Islet of Langerhans (tissue), 1 donor: ENCODE data around the gene LITAF.

Experiments
- FAIRE-seq: peaks from one replicate; lab custom pipeline; 2011; peaks lifted over from hg19 to GRCh38; lab: Jason Lieb, UNC

Gene LITAF

GRCh38 chr16:11586856-11587642 is at the start of gene LITAF:
Gene LITAF, minus strand, starts transcription at chr16:11586919. Its CDS starts 30,189 bp downstream, at chr16:11556730.
- no peak for FAIRE-seq

DNA sequence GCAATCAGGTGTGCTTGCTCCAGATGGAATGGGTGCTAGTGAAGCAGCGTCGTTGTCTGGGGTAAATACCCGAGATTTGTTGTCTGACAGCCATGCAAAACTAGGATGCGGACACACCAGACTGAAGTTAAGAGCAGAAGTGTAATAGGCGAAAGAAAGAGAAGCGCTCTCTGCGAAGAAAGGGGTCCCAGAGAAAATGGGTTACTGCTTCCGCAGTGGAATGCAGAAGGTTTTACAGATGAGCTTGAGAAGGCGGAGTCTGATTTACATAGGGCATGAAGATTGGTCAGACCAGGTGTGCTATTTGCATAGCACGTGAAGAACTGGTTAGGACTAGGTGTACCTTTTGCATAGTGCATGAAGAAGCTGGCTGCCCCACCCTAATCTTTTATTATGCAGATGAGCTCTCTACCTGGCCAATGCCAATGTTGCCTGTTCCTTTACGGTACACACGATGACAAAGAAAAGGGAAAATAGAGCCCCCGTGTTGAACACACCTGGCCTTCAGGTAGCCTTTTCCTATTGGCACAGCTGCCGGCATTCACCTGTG is 49.5 kb upstream of the LITAF start:
- no peak for FAIRE-seq

DNA sequence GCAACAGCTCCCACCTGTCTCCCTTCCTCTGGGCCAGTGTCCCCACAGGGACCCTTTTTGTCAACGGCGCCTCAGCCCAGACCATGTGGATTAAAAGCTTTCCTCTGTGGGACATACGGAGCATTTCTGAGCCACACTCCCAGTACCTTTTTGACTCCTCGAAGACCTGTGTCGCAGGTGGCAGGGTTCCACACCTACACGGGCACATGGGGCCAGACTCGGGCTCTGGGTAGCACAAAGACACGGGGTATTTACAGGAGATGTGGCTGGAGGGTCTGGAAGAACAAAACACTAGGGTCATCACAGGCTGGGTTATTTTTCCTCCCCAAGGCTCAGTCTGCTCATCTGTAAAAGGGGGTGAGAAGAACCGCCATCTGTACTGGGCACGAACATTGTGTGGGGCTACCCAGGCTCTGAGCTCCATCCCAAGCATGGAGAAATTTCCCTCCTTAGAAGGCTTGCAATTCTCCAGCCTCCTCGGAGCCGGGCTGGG is 49.0 kb upstream of the LITAF start:
- no peak for FAIRE-seq

- FAIRE-seq: no peak
Measured at GRCh38 chr16:11635113-11635652, 48.5 kb upstream of the LITAF start.

GRCh38 chr16:11634312-11634711 is 47.6 kb upstream of the LITAF start:
- FAIRE-seq: no peak

- FAIRE-seq: no peak
Measured at GRCh38 chr16:11633113-11633512, 46.4 kb upstream of the LITAF start.

GRCh38 chr16:11632455-11632939 is 45.8 kb upstream of the LITAF start:
- no peak for FAIRE-seq

DNA sequence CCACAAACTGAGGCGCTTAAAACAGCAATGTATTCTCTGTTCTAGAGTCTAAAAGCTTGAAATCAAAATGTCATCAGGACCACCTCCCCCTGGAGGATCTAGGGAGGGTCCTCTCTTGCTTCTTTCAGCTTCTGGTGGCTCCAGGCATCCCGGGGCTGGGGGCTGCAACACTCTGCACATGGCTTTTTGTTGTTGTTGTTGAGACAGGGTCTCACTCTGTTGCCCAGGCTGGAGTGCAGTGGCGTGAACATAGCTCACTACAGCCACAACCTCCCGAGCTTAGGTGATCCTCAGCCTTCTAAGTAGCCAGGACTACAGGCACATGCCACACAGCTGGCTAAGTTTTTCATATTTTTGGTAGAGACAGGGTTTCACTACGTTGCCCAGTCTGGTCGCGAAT is 44.5 kb upstream of the LITAF start:
- FAIRE-seq: no peak

DNA sequence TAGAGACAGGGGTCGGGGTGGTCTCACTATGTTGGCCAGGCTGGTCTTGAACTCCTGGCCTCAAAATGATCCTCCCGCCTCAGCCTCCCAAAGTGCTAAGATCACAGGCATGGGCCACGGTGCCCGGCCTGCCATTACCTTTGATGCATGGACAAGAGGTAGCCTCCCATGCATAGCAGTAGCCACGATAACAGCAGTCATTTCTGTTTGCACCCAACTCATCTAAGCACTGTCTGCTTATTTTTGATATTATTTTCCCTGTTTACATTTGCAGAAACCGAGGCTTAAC is 44.0 kb upstream of the LITAF start:
- no peak for FAIRE-seq

DNA sequence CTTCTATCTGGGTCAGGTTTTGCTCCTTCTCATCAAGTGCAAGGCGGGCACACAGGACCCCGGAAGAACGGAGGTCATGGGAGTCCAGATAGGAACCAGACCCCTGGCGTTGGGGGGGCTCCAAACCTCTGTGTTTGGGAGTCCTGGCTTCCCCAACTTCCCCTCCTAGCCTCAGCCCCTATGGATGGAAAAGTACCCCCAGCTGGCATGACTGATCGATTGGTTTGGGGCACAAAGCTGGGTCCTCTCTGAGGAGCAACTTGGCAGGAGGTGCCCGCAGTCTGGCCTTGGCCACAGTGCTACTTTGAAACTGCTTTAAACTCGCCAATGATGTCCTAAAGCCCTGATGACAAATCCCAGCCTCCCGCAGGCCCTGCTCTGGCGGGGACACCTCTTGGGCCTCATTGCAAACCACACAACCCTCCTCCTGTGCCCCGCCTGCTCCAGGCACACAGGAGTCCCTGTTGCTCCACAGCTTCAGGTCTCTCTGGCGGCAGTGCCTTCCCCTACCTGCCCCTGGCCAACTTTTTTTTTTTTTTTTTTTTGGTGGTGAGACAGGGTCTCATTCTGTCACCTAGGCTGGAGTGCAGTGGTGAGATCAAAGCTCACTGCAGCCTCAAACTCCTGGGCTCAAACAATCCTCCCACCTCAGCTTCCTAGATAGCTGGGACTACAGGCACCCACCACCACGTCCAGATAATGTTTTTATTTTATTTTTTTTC is 43.5 kb upstream of the LITAF start:
- FAIRE-seq: no peak

DNA sequence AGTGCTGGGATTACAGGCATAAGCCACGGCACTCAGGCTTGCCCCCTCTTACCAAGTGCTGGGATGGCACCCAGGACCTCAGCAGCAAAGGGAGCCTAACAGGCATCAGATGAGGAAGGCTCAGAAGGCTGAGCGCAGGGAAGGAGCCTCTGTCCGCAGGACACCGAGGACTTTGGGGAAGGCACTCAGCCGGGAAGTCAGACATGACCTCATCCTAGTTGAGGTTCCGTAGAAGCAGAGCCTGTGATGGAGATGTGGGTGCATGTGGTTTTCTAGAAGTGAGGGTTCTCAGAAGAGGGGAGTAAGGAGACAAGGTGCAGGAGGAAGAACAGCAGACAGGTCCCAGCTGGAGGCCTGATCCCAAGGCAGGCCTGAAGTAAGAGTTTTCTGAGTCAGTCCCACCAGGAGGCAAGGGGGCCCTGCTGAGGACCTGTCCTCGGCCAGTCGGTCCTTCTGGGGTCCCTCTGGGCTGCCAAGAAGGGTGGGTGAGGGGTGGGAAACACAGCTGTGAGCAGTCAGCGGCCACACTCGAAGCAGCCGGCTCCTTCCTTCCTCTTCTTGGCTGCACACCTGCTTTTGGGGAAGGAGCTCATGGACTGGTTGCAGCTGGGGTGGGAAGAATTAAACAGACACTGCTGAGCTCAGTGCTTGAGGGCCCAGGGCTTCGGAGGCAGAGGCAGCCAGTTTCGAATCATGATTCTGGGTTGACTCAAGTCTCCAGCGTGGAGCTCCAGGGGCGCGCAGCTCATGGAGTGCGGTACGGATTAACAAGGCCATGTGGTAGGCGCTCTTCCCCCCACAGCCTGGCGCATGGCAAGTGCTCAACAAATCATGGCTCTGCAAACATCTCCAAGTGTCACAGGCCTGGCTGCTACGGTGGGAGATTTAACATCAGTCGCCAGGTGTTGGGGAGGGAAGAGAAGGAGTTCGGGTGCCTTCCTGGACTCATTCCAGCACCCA is 42.6 kb upstream of the LITAF start:
- FAIRE-seq: no peak

DNA sequence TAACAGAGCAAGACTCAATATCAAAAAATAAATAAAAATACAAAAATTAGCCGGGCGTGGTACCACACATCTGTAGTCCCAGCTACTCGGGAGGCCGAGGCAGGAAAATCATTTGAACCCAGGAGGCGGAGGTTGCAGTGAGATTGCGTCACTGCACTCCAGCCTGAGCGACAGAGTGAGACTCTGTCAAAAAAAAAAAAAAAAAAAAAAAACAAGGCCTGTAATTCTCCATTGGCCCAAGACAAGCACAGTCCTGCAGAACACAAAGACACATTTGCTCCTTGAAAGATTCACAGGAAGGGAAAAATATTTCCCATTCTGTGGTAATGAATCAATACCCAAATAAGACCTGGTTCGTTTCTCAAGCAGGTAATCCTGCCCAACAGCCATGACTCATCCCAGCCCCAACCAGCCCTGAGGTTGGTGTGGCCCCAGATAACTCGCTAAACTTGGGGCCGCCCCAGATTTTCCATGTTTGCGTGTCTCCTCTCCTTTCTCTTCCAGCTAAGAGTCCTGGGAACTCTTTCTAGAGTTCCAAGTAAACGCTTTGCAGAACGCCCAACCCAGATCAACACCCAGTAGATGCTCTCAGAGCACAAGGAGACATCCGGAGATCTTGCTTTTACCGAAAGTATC is 41.2 kb upstream of the LITAF start:
- no peak for FAIRE-seq

- no peak for FAIRE-seq
Measured at GRCh38 chr16:11627292-11627663, 40.6 kb upstream of the LITAF start.

DNA sequence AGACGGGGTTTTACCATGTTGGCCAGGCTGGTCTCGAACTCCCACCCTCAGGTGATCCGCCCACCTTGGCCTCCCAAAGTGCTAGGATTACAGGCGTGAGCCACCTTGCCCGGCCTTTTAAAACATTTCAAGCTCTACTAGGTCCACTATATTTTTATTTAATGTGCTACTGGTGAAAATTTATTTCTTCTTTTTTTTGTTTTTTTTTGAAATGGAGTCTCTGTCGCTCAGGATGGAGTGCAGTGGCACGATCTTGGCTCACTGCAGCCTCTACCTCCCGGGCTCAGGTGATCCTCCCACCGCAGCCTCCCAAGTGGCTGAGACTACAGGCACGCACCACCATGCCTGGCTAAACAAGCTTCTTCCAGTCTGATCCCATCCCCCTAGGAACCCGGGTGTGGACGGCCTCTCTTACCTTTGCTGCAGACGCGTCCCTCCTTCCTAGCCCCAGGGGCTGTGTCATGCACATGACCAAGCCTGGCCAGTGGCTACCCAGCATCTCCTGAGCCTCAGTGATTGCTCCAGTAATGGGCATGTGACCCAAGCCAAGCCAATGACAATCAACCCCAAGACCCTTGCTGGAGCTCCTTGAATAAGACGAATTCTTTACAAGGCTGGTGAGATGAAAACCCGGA is 40.1 kb upstream of the LITAF start:
- FAIRE-seq: no peak

DNA sequence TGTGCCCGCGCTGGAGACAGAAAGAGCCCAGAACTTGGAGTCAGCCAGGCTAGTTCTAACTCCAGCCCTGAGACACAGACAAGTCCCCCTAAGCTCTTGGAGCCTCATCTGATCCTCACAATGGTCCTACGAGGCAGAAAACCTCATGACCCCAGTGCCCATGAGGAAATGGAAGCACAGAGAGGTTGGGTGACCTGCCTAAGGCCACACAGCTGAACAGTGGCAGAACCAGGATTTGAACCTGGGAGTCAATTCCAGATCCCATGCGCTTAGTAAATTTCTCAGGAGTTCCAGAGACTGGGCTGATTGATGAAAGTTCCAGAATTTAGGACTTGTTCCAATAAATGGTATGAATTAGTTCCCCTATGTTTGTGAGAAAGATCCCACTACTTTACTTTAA is 39.0 kb upstream of the LITAF start:
- FAIRE-seq: no peak

GRCh38 chr16:11624636-11625607 is 38.2 kb upstream of the LITAF start:
- FAIRE-seq: no peak

DNA sequence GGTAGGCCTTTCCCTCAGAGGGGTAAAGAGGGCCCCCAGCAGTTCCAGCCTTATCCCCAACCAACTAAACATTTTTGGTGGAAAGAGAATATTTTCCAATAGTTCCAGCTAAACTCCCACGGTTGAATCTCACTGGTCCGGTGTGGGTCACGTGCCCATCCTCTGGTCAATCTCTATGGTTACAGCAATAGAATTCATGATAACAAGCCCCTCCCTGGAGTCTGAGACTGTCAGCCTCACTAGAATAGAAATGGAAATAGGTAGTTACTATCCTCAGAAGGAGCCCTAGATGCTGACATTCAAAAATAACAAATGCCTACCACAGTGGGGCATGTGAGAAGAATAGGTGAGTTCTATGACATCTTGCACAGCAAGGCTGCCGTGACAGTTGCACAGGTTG is 37.5 kb upstream of the LITAF start:
- FAIRE-seq: no peak

DNA sequence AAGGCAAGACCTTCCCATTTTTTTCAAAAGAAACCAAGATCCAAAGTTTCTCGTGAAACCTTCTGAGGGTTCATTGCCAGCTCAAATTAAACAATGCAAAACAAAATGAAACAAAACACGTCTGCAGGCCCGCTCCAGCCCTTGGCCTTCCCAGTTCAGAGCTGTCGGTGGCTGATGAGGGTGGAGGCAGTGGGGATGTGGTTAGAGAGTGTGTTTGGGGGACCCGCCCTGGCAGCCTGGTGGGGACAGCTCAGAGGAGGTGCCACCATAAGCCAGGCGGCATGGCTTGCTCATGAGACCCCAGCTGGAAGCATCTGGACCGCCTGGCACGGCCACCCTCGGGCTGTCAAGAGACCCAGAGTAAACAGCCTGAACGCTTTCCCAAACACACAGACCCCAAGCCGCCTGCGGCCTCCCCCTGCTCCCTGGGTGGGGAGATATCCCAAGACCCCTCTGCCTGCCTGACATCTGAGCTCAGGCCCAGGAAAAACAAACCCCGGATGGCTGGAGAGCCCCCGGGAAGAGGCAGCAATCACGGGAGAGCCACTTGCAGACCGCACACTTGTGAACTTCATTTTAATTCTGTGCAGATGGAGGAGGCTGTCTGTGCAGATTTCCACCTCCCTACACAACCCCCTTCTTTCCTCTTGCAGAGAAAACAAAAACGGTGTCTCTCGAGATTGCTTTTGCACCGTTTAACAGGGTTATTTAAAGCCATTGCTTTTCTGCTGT is 35.4 kb upstream of the LITAF start:
- FAIRE-seq: no peak

DNA sequence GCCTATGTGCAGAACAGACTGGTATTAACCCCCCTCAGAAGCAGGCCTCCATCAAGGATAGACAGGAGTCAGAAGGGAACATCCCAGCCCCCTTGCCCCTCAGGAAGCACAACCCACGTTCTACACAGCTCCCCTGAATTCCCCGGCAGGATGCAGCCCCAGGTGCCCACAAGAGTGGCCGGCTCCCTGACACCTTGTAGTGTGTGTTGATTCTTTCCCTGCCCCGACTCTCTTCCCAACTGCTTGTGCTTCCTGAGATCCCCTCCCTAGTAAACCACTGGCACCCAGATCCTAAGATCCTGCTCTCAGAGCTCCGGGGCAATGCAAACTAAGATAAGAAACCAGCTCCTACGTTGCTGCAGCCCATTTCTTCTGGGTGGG is 34.8 kb upstream of the LITAF start:
- no peak for FAIRE-seq
